ENCODE results near the gene NDUFS3. TPM values are rescaled to one million over a fixed set of nuclear protein-coding genes. Genes with fewer than 3 reads are reported as not detected.
A peak's percentile ranks its signal among the peaks of the same experiment; 100 is the strongest.
"Not testable (repeated sequence)": the region's sequence is repeated elsewhere in the genome, so short reads cannot be mapped to it uniquely, and the experiment has no call there.

Gene NDUFS3
- total RNA-seq, 1 donor from 2014 or later: 350 TPM

GRCh38 chr11:47553406-47553743 lies 25.5 kb upstream of the NDUFS3 start:
- intact Hi-C loops (cut with DNase I): no loop called here
- DNase-seq: peak; percentile 47
- no peak for ATAC-seq (ENCODE audit: poor library complexity)

GRCh38 chr11:47557004-47557403 lies 21.9 kb upstream of the NDUFS3 start:
- intact Hi-C loops (cut with DNase I); DNase-seq; ATAC-seq (ENCODE audit: poor library complexity): not testable (repeated sequence)

- ATAC-seq (ENCODE audit: poor library complexity): no peak
- DNase-seq: no peak
- intact Hi-C loops (cut with DNase I): no loop called here
Measured at GRCh38 chr11:47558695-47559094, 20.2 kb upstream of the NDUFS3 start.

GRCh38 chr11:47560426-47560825 lies 18.4 kb upstream of the NDUFS3 start:
- DNase-seq: no peak
- no peak for ATAC-seq (ENCODE audit: poor library complexity)
- intact Hi-C loops (cut with DNase I): no loop called here

- ATAC-seq (ENCODE audit: poor library complexity); DNase-seq; intact Hi-C loops (cut with DNase I): not testable (repeated sequence)
Measured at GRCh38 chr11:47562393-47562792, 16.5 kb upstream of the NDUFS3 start.

GRCh38 chr11:47564366-47564765 lies 14.5 kb upstream of the NDUFS3 start:
- DNase-seq; ATAC-seq (ENCODE audit: poor library complexity); intact Hi-C loops (cut with DNase I): not testable (repeated sequence)

GRCh38 chr11:47564933-47565339 lies 13.9 kb upstream of the NDUFS3 start:
- no peak for DNase-seq
- peak; percentile 10 for ATAC-seq (ENCODE audit: poor library complexity)
- intact Hi-C loops (cut with DNase I): no loop called here

GRCh38 chr11:47565340-47566148 lies 13.3 kb upstream of the NDUFS3 start, which contains the start of gene PTPMT1:
Gene PTPMT1, plus strand, starts transcription at chr11:47565599. Its CDS starts 24 bp downstream, at chr11:47565623.
- DNase-seq (peak; percentile 88), ATAC-seq (ENCODE audit: poor library complexity) (peak; percentile 98)
- intact Hi-C loops (cut with DNase I): no loop called here

- peak; percentile 24 for ATAC-seq (ENCODE audit: poor library complexity)
- intact Hi-C loops (cut with DNase I): no loop called here
Measured at GRCh38 chr11:47566149-47566698, 12.7 kb upstream of the NDUFS3 start.

GRCh38 chr11:47569646-47570045 lies 9.2 kb upstream of the NDUFS3 start:
- ATAC-seq (ENCODE audit: poor library complexity) (no peak), DNase-seq (no peak)
- intact Hi-C loops (cut with DNase I): no loop called here

More at GRCh38 chr11:47566149-47566698, 12.7 kb upstream of the NDUFS3 start:
- no peak for DNase-seq

GRCh38 chr11:47570651-47571356 lies 8.1 kb upstream of the NDUFS3 start:
- no peak for DNase-seq
- no peak for ATAC-seq (ENCODE audit: poor library complexity)
- intact Hi-C loops (cut with DNase I): no loop called here

GRCh38 chr11:47571357-47571729 lies 7.5 kb upstream of the NDUFS3 start:
- intact Hi-C loops (cut with DNase I): no loop called here
- ATAC-seq (ENCODE audit: poor library complexity) (no peak), DNase-seq (no peak)

- no peak for ATAC-seq (ENCODE audit: poor library complexity)
- DNase-seq: no peak
- intact Hi-C loops (cut with DNase I): no loop called here
Measured at GRCh38 chr11:47571895-47572294, 7.0 kb upstream of the NDUFS3 start.

GRCh38 chr11:47572715-47573255 lies 6.1 kb upstream of the NDUFS3 start:
- DNase-seq: no peak
- peak; percentile 28 for ATAC-seq (ENCODE audit: poor library complexity)
- intact Hi-C loops (cut with DNase I): no loop called here

GRCh38 chr11:47573321-47573720 lies 5.6 kb upstream of the NDUFS3 start:
- intact Hi-C loops (cut with DNase I): no loop called here
- peak; percentile 54 for DNase-seq
- ATAC-seq (ENCODE audit: poor library complexity): peak; percentile 91

- intact Hi-C loops (cut with DNase I): no loop called here
- DNase-seq: no peak
- no peak for ATAC-seq (ENCODE audit: poor library complexity)
Measured at GRCh38 chr11:47577460-47578041, 1.3 kb upstream of the NDUFS3 start.

GRCh38 chr11:47583844-47584243 lies 5.0 kb downstream of the NDUFS3 start:
- intact Hi-C loops (cut with DNase I): no loop called here
- DNase-seq: no peak
- no peak for ATAC-seq (ENCODE audit: poor library complexity)

- ATAC-seq (ENCODE audit: poor library complexity): peak; percentile 38
- intact Hi-C loops (cut with DNase I): no loop called here
- DNase-seq: peak; percentile 50
Measured at GRCh38 chr11:47586098-47586855, 7.4 kb downstream of the NDUFS3 start, which contains the start of gene FAM180B. Gene FAM180B, plus strand, starts transcription at chr11:47586678. Its CDS starts 91 bp downstream, at chr11:47586769.

Measured in Right ventricle myocardium superior (tissue), 1 donor.